Fibroblast of skin of back (primary cell): ENCODE data around the gene COL26A1.
"Not testable (repeated sequence)": the region's sequence is repeated elsewhere in the genome, so short reads cannot be mapped to it uniquely, and the experiment has no call there.

Source experiments
- DNase-seq: peaks from one replicate; pipeline ENCODE4 v3.0.0-alpha.2; 2013

Gene COL26A1

GRCh38 chr7:101453617-101454016 lies 90.9 kb downstream of the COL26A1 start:
- DNase-seq: peak; percentile 32

- DNase-seq: peak; percentile 17
Measured at GRCh38 chr7:101457001-101457750, 94.5 kb downstream of the COL26A1 start.

GRCh38 chr7:101465131-101465530 lies 102.5 kb downstream of the COL26A1 start:
- no peak for DNase-seq

- no peak for DNase-seq
Measured at GRCh38 chr7:101465576-101466196, 103.0 kb downstream of the COL26A1 start.

GRCh38 chr7:101466871-101467270 lies 104.2 kb downstream of the COL26A1 start:
- no peak for DNase-seq

GRCh38 chr7:101468546-101469275 lies 106.0 kb downstream of the COL26A1 start:
- DNase-seq: no peak

GRCh38 chr7:101470668-101471487 lies 108.2 kb downstream of the COL26A1 start:
- no peak for DNase-seq

- no peak for DNase-seq
Measured at GRCh38 chr7:101474178-101474577, 111.5 kb downstream of the COL26A1 start.

- not testable (repeated sequence) for DNase-seq
Measured at GRCh38 chr7:101475691-101476090, 113.0 kb downstream of the COL26A1 start.

- DNase-seq: no peak
Measured at GRCh38 chr7:101479217-101479616, 116.5 kb downstream of the COL26A1 start.

- not testable (repeated sequence) for DNase-seq
Measured at GRCh38 chr7:101486056-101486432, 123.4 kb downstream of the COL26A1 start.

GRCh38 chr7:101486433-101487104 lies 123.9 kb downstream of the COL26A1 start:
- peak; percentile 33 for DNase-seq

GRCh38 chr7:101487105-101487458 lies 124.4 kb downstream of the COL26A1 start:
- DNase-seq: no peak

- DNase-seq: no peak
Measured at GRCh38 chr7:101487753-101488152, 125.1 kb downstream of the COL26A1 start.

GRCh38 chr7:101488826-101489572 lies 126.3 kb downstream of the COL26A1 start:
- DNase-seq: no peak

GRCh38 chr7:101490439-101490838 lies 127.8 kb downstream of the COL26A1 start:
- DNase-seq: not testable (repeated sequence)

GRCh38 chr7:101491442-101491841 lies 128.8 kb downstream of the COL26A1 start:
- not testable (repeated sequence) for DNase-seq

- no peak for DNase-seq
Measured at GRCh38 chr7:101494602-101495329, 132.1 kb downstream of the COL26A1 start.

- no peak for DNase-seq
Measured at GRCh38 chr7:101496017-101496416, 133.3 kb downstream of the COL26A1 start.

- no peak for DNase-seq
Measured at GRCh38 chr7:101501351-101501750, 138.7 kb downstream of the COL26A1 start.
